Parathyroid adenoma (tissue), 2 donors: Measurements from ENCODE around the gene VAV3.

Experiments used
- H2AFZ ChIP-seq: fragments of 300-600 bp; sonication (generic); one replicate; pipeline ENCODE4 v1.7.0; 2017; ENCODE audit warnings: antibody characterized with exemption, mild to moderate bottlenecking
- H3K27ac ChIP-seq: fragments of 300-600 bp; sonication (generic); one replicate; pipeline ENCODE4 v1.7.0; 2017
- H3K27me3 ChIP-seq: fragments of 300-600 bp; sonication (generic); one replicate; pipeline ENCODE4 v1.7.0; 2017; ENCODE audit warnings: low read length; ENCODE audit not compliant: control insufficient read depth, insufficient read depth
- H3K36me3 ChIP-seq: fragments of 300-600 bp; sonication (generic); one replicate; pipeline ENCODE4 v1.7.0; 2017; ENCODE audit warnings: low read length; ENCODE audit not compliant: control insufficient read depth, insufficient read depth
- H3K4me1 ChIP-seq: fragments of 300-600 bp; sonication (generic); one replicate; pipeline ENCODE4 v1.7.0; 2017; ENCODE audit warnings: control low read depth
- H3K4me2 ChIP-seq: fragments of 300-600 bp; sonication (generic); one replicate; pipeline ENCODE4 v1.7.0; 2017; ENCODE audit warnings: low read length
- H3K4me3 ChIP-seq: fragments of 300-600 bp; sonication (generic); one replicate; pipeline ENCODE4 v1.7.0; 2017; ENCODE audit warnings: low read depth, low read length
- H3K79me2 ChIP-seq: fragments of 300-600 bp; sonication (generic); one replicate; pipeline ENCODE4 v1.7.0; 2017; ENCODE audit warnings: control low read depth
- H3K9ac ChIP-seq: fragments of 300-600 bp; sonication (generic); one replicate; pipeline ENCODE4 v1.7.0; 2017; ENCODE audit warnings: mild to moderate bottlenecking
- H3K9me3 ChIP-seq: fragments of 300-600 bp; sonication (generic); one replicate; pipeline ENCODE4 v1.7.0; 2017; ENCODE audit warnings: low read length; ENCODE audit not compliant: control insufficient read depth
- TF ChIP-seq, protein P1 (sequence below): fragments of 300-600 bp; sonication (generic); IDR thresholded peaks from one replicate; pipeline ENCODE4 v1.7.0; 2017; ENCODE audit warnings: antibody characterized with exemption, mild to moderate bottlenecking
- donor health status: primary hyperparathyroidism.

Gene VAV3

DNA sequence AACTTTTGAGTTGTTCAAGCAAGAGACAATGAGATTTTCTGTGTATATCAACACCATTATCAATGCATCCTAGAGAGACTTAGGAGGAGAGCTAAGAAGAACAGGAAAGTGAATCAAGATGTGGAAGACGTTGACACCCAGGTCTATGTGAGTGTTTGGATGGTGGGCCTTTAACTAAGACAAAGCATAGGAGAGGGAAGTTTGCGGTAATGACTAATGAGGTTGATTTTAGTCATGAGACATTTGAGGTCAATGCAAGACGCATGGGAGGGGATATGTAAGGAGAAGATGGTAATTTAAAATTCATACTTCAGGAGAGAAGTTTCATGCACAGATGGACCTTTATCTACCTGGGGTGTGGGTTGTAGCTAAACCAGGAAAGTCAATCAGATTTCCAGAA is 269.6 kb downstream of the VAV3 start:
- H3K27me3 ChIP-seq: no peaks in the 10 kb centered on the region
- no peaks in the 10 kb centered on the region for H3K79me2 ChIP-seq
- H2AFZ ChIP-seq: no peak overlapping the region
- H3K4me1 ChIP-seq: peaks cover 2% of the 10 kb centered on the region
- no peak overlapping the region for H3K9ac ChIP-seq
- H3K4me3 ChIP-seq: no peak overlapping the region
- no peak overlapping the region for H3K4me2 ChIP-seq
- no peaks in the 10 kb centered on the region for H3K36me3 ChIP-seq
- no peaks in the 10 kb centered on the region for H3K9me3 ChIP-seq
- no peak overlapping the region for H3K27ac ChIP-seq
- TF ChIP-seq, protein P1, sequence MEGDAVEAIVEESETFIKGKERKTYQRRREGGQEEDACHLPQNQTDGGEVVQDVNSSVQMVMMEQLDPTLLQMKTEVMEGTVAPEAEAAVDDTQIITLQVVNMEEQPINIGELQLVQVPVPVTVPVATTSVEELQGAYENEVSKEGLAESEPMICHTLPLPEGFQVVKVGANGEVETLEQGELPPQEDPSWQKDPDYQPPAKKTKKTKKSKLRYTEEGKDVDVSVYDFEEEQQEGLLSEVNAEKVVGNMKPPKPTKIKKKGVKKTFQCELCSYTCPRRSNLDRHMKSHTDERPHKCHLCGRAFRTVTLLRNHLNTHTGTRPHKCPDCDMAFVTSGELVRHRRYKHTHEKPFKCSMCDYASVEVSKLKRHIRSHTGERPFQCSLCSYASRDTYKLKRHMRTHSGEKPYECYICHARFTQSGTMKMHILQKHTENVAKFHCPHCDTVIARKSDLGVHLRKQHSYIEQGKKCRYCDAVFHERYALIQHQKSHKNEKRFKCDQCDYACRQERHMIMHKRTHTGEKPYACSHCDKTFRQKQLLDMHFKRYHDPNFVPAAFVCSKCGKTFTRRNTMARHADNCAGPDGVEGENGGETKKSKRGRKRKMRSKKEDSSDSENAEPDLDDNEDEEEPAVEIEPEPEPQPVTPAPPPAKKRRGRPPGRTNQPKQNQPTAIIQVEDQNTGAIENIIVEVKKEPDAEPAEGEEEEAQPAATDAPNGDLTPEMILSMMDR: no peak

- no peak overlapping the region for H3K4me3 ChIP-seq
- no peak overlapping the region for H2AFZ ChIP-seq
- no peaks in the 10 kb centered on the region for H3K27me3 ChIP-seq
- TF ChIP-seq, protein P1: no peak
- no peaks in the 10 kb centered on the region for H3K79me2 ChIP-seq
- H3K4me2 ChIP-seq: no peak overlapping the region
- no peaks in the 10 kb centered on the region for H3K9me3 ChIP-seq
- no peak overlapping the region for H3K9ac ChIP-seq
- H3K4me1 ChIP-seq: peaks cover 2% of the 10 kb centered on the region
- H3K27ac ChIP-seq: no peak overlapping the region
- H3K36me3 ChIP-seq: no peaks in the 10 kb centered on the region
Observed at GRCh38 chr1:107692580-107693345, 272.2 kb downstream of the VAV3 start.

DNA sequence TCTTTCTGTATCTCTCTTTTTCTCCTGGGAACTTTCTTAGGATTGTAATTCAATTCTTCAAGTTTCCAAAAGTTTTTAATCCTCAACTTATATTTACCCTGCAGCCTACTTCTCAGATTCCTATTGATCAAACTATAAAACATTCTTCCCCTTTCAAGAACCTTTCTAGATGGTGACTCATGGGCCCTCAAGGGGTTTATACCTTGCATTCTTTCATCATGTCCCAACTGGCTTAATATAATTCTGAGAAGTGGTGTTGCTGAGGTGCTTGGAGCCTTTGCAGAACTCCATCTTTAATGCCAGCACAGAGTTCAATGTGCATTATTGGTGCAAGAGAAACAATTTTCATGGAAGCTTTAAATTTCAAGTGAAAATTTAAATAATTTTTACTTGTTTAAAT is 273.4 kb downstream of the VAV3 start:
- H3K79me2 ChIP-seq: no peaks in the 10 kb centered on the region
- H3K9ac ChIP-seq: no peak overlapping the region
- no peaks in the 10 kb centered on the region for H3K27me3 ChIP-seq
- H2AFZ ChIP-seq: no peak overlapping the region
- H3K9me3 ChIP-seq: no peaks in the 10 kb centered on the region
- TF ChIP-seq, protein P1: no peak
- no peak overlapping the region for H3K4me3 ChIP-seq
- no peak overlapping the region for H3K27ac ChIP-seq
- H3K4me1 ChIP-seq: peaks cover 2% of the 10 kb centered on the region
- H3K36me3 ChIP-seq: no peaks in the 10 kb centered on the region
- H3K4me2 ChIP-seq: no peak overlapping the region

GRCh38 chr1:107690491-107690890 is 274.5 kb downstream of the VAV3 start:
- Histone ChIP-seq H3K9me3 (no peaks in the 10 kb centered on the region), H3K79me2 (no peaks in the 10 kb centered on the region), H3K27me3 (no peaks in the 10 kb centered on the region), H3K9ac (no peak overlapping the region), H3K36me3 (no peaks in the 10 kb centered on the region), H3K4me1 (peaks cover 2% of the 10 kb centered on the region), H3K4me3 (no peak overlapping the region), H3K27ac (peak overlapping the region; percentile 15), H2AFZ (peak overlapping the region; percentile 50), H3K4me2 (no peak overlapping the region)
- TF ChIP-seq, protein P1: no peak

GRCh38 chr1:107689733-107690132 is 275.2 kb downstream of the VAV3 start:
- Histone ChIP-seq H3K4me2 (no peak overlapping the region), H3K4me3 (no peak overlapping the region), H3K27ac (no peak overlapping the region), H3K36me3 (no peaks in the 10 kb centered on the region), H3K27me3 (no peaks in the 10 kb centered on the region), H3K79me2 (no peaks in the 10 kb centered on the region), H3K4me1 (peaks cover 2% of the 10 kb centered on the region), H3K9me3 (no peaks in the 10 kb centered on the region), H3K9ac (no peak overlapping the region), H2AFZ (no peak overlapping the region)
- TF ChIP-seq, protein P1: no peak
